ENCODE results near the gene CCDC93.

GRCh38 chr2:117982376-117983033 is 31.4 kb downstream of the CCDC93 start:
- TF ChIP-seq EZH2phosphoT487 (IDR thresholded peaks at IDR 0.05; ENCODE audit: insufficient read depth, low read depth), result no peak
- no peak for TF ChIP-seq EZH2 (IDR thresholded peaks at IDR 0.05; ENCODE audit: insufficient read depth, poor library complexity, severe bottlenecking)
